ENCODE results near the gene ASAP2.
"Not testable (repeated sequence)": the region's sequence is repeated elsewhere in the genome, so short reads cannot be mapped to it uniquely, and the experiment has no call there.

ASAP2 gene

GRCh38 chr2:9388950-9389911, 182.6 kb downstream of the ASAP2 start:
- DNase-seq = no peak

DNA sequence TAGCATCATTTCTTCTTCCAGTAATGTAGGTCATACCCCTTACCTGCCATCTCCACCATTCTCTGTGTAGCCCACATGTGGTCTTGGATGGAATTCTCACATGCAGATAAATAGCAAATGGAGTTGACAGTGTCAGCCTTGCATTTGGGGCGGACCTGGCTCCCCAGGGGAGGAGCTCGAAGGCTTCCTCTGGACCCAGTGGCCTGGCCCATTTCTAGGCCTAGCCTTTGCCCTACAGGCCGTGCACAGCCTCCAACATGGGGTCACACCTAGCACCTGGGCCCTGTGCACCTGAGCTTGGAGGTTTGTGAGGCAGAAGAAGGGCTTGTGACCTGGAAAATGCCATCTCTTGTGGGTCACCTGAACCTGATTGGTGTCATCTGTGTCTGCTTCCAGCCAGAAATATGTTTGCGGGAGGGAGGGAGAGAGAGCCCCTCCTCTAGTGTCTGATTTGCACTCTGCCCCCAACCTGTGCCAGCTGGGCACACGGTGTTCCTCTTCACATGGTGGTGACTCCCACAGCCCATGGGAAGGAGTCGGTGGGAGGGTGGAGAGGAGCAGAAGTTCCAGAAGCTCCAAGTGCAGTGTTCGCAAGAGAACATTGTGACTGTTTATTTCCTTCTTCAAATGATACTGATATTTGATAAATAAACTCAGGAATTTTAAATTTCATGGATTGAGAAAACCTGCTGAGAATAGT, 183.7 kb downstream of the ASAP2 start:
- DNase-seq = no peak

GRCh38 chr2:9390991-9391390, 184.4 kb downstream of the ASAP2 start:
- no peak for DNase-seq

DNA sequence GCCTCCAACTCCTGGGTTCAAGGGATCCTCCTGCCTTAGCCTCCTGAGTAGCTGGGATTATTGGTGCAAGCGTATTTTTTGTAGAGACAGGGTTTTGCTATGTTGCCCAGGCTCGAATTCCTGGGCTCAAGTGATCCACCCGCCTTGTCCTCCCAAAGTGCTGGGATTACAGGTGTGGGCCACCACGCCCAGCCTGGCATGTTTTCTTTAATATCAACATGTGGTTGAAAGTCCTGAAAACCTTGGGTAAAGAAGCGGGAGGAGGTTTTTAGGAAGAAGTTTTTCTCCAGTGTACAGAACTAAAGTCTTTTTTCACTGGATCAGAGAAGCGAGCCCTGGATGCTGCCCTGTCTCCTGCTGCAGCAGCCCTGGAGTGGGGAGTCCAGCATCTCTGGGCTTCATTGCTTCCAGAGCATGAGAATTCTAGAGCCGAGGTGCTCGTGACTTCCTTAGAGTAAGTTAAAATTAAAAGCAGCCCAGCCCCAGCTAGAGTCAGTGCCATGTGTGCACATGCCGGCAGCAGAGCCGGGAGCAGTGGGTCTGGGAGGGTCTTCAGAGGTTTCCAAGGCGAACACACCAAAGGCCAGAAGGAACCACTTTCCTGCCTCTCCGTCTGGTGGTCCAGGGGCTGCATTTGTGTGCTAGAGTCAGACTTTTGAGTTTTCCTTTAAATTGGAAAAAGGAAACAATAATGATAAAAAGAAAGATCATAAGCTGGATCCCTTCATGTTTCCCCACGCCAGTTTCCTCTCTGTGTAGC, 185.5 kb downstream of the ASAP2 start:
- no peak for DNase-seq

- no peak for DNase-seq
Observed at GRCh38 chr2:9392898-9393765, 186.5 kb downstream of the ASAP2 start.

DNA sequence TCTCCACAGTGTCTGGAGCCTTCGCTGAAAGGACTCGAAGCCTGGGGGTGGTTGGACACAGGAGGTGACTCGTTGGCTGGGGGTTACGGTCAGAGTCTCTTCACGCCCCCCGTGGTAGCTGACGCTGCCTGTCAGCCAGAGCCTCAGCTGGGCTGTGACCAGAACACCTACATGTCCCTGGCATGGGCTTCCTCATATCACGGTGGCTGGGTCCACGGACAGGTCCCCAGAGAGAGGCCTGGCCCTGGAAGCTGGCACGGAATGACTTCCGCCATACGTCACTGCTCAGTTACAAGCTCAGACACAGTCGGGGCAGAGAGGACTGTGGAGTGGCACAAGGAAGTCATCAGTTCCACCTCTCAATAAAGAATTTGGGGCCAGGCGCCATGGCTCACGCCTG, 188.2 kb downstream of the ASAP2 start:
- DNase-seq = no peak

- no peak for DNase-seq
Observed at GRCh38 chr2:9397201-9397600, 190.6 kb downstream of the ASAP2 start.

GRCh38 chr2:9398251-9398650, 191.6 kb downstream of the ASAP2 start:
- DNase-seq = not testable (repeated sequence)

DNA sequence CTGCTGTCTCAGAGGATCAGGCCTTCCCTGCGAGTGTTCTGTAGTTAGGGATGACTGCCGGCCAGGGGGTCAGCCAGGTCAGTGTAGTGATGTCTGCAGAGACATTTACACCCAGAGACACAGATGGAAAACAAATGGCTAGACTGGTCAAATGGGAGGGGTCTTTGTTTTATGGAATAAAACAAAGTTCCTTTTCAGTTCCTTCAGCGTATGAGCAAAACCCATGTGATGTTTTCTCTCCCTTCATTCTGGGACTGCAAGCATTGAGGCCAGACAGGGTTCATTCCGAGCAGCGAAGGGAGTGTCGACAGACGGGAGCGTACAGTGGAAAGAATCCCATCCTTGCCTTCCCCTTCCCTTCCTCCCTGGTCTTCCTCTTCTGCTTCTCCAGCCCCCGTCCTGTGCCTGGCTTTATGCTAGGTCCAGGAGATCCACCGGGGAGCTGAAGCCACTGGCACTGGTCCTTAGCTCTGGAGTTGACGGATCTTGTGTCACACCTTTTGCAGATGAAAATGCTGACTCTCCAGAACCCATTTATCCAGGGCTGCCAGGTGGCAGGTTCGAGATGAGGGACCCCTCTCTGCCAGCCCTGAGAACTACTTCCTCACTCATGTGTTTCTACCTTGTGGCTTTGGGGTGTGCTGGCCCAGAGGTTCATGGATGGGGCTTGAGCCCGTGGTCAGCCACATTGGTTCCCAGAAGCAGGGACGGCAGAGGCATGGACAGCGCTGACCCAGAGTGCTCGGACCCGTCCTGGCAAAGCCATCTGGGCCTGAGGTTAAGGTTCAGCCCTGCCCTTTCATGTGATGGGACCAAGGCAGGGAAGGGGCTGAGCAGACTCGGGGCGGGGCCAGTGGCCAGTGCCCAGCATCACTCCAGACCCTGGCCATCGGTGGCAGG, 192.5 kb downstream of the ASAP2 start:
- DNase-seq = no peak

GRCh38 chr2:9400268-9401058, 193.9 kb downstream of the ASAP2 start:
- no peak for DNase-seq

DNA sequence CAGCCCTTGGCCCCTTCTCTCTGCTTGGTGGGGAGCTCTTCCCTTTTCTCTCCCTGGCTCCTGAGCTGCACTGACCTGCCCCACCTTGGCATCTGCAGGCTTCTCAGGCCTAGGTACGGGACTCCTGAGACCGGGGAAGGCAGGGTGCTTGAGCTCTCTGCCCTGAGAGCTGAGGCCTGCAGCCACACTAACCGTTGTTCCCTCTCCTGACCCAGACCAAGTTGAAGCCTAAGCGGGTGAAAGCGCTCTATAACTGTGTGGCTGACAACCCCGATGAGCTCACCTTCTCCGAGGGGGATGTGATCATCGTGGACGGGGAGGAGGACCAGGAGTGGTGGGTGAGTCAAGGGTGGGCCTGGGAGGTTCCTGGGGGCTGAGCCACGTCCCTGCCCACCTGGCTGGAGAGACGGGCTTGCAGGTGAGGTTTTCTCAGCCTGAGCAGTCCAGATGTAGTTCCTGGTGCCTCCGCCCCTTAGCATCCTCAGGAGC, 194.5 kb downstream of the ASAP2 start:
- no peak for DNase-seq

DNA sequence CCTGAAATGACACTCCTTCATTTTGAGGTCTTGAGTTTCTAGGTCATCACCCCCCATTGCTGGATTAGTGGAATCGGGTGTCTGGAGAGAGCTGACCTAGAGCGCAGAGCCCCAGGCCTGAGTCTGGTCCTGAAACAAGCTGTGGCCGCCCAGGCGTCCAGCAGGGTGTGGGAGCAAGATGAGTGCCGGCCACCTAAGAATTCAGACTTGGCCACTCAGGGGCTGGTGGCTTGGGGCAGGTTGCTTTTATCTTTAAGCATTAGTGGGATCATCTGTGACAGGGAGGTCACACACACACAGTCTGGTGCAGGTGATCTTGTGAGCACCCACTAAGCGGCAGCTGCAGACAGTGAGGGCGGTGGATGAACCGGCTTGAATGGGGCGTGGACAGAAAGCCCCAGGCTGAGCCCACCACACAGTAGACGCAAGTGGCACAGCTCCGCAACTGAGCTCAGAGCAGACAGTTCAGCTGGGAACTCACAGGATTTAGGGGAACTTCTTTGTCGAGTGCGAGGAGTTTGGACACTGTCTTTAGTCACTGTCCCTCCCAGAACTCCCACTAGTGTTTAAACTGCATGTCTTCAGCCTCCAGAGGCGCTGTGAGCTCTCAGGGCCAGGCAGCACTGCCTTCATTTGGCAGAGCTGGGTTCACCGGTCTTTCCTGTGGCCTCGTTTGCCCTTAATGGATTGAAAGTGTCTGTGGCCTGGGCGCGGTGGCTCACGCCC, 195.2 kb downstream of the ASAP2 start:
- no peak for DNase-seq

GRCh38 chr2:9403924-9404323, 197.3 kb downstream of the ASAP2 start:
- DNase-seq = no peak

DNA sequence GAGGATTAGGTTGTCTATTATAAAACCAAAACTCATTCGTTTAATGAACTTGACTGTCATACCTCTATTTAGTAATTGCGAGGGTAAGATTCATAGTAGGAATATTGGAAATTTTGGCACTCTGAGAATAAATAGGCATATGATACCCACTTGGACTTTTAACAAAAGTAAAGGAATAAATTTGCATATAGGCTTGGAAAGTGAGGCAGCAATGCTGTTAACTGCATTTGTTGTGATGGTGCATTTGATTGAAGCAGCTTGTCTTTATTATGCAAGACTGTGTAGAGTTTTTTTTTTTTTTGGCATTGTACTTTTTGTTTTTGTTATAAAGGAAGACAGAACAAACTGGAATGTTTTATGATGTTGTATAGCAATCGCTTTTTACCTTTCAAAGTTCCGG, 197.8 kb downstream of the ASAP2 start:
- DNase-seq = no peak

GRCh38 chr2:9405636-9406035, 199.0 kb downstream of the ASAP2 start:
- DNase-seq = no peak

GRCh38 chr2:9406529-9407362, 200.1 kb downstream of the ASAP2 start:
- DNase-seq = no peak

- no peak for DNase-seq
Observed at GRCh38 chr2:9407363-9407811, 200.8 kb downstream of the ASAP2 start.

DNA sequence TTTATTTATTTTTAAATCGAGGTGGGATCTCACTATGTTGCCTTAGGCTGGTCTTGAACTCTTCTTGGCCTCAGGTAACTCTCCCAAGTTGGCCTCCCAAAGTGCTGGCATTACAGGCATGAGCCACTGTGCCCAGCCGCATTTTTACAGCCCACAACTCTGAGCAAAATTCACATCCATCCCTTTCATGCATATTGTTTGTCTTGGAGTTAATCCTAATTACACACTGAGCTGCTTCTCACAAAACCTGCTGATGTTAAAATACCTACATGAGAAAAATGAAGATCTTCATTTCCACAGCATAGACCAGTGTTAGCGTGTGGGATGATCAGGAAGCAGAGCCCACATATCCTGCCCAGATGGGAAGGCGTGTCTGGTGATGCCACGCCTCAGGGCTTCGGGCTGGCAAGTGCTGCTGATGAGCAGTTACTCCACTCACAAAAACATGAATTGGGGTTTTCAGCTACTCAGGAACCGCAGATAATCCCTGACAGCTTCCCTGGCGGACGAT, 202.1 kb downstream of the ASAP2 start:
- DNase-seq = no peak
